Measurements from ENCODE around the gene PCNX2.
"Not testable (repeated sequence)": the region's sequence is repeated elsewhere in the genome, so short reads cannot be mapped to it uniquely, and the experiment has no call there.

PCNX2 gene

DNA sequence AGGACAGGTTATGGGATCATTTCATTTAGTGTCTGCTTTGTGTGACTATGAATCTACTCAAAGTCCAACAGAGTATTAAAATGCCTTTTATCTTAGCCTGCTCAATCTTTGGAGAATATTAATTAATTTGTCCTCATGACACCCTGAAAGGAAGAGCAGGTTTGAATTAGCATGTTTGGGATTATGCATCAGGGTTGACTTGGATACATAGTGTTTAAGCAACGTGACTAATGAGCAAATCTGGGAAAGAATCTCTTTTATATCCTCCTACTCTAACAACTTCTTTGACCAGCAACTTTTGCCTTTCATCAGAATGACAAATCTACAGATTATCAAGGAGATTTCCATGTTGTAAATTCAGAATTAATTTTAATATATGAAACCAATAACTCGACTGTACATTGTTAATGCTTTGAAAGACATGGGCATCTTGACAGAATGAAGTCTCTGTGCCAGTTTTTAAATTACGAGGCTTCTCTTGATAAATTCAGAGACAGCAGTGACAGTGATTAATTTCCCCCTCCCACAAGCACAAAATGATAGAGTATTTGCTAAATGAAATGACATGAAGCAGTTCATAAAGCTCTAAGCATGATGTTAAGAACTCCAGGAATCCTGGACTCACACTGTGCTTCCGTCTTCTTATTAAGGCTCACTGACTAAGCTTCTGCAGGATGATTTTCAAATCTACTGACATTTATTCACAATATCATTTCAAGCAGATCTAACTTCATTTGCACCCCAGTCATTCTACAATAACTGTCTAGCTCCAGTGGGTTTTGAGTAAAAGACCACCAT, 156.5 kb downstream of the PCNX2 start:
- no peak overlapping the region for H3K4me3 ChIP-seq (replicated peaks; ENCODE audit: low read depth, low read length)
- TF ChIP-seq, protein P1, sequence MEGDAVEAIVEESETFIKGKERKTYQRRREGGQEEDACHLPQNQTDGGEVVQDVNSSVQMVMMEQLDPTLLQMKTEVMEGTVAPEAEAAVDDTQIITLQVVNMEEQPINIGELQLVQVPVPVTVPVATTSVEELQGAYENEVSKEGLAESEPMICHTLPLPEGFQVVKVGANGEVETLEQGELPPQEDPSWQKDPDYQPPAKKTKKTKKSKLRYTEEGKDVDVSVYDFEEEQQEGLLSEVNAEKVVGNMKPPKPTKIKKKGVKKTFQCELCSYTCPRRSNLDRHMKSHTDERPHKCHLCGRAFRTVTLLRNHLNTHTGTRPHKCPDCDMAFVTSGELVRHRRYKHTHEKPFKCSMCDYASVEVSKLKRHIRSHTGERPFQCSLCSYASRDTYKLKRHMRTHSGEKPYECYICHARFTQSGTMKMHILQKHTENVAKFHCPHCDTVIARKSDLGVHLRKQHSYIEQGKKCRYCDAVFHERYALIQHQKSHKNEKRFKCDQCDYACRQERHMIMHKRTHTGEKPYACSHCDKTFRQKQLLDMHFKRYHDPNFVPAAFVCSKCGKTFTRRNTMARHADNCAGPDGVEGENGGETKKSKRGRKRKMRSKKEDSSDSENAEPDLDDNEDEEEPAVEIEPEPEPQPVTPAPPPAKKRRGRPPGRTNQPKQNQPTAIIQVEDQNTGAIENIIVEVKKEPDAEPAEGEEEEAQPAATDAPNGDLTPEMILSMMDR (IDR thresholded peaks at IDR 0.05; ENCODE audit: low read depth, low read length, missing control alignments): no peak
- DNase-seq (ENCODE audit: extremely low read depth, low read depth): no peak

DNA sequence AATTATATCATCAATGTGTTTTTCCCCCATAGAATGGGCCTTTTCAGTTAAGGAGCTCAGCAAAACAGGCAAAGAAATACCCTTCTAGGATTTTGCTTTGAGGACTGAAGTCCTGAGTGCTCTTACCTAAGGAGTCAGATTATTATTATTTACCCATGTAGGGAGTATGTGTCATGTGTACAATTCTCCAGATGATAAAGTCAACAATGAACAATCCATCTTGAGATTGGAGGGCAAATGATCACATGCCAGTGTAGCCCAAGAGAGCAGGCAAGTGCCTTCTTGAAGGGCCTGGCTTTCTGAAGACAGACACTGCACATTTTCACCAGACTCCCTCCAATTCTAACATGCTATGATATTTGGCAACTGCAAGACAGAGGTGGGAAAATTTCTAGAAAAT, 159.7 kb downstream of the PCNX2 start:
- TF ChIP-seq, protein P1 (IDR thresholded peaks at IDR 0.05; ENCODE audit: low read depth, low read length, missing control alignments): no peak
- no peak for DNase-seq (ENCODE audit: extremely low read depth, low read depth)
- H3K4me3 ChIP-seq (replicated peaks; ENCODE audit: low read depth, low read length): no peak overlapping the region

GRCh38 chr1:233132445-233132844, 163.1 kb downstream of the PCNX2 start:
- TF ChIP-seq, protein P1 (IDR thresholded peaks at IDR 0.05; ENCODE audit: low read depth, low read length, missing control alignments): no peak
- DNase-seq (ENCODE audit: extremely low read depth, low read depth): no peak
- H3K4me3 ChIP-seq (replicated peaks; ENCODE audit: low read depth, low read length): no peak overlapping the region

DNA sequence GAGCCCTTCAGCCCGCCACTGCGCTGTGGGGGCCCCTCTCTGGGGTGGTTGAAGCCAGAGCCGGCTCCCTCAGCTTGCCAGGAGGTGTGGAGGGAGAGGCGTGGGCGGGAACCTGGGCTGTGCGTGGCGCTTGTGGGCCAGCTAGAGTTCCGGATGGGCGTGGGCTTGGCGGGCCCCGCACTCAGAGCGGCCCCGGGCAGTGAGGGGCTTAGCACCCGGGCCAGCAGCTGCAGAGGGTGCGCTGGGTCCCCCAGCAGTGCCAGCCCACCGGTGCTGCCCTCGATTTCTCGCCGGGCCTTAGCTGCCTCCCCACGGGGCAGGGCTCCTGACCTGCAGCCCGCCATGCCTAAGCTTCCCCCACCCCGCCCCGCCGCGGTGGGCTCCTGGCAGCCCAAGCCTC, 166.5 kb downstream of the PCNX2 start:
- not testable (repeated sequence) for DNase-seq (ENCODE audit: extremely low read depth, low read depth); H3K4me3 ChIP-seq (replicated peaks; ENCODE audit: low read depth, low read length)

DNA sequence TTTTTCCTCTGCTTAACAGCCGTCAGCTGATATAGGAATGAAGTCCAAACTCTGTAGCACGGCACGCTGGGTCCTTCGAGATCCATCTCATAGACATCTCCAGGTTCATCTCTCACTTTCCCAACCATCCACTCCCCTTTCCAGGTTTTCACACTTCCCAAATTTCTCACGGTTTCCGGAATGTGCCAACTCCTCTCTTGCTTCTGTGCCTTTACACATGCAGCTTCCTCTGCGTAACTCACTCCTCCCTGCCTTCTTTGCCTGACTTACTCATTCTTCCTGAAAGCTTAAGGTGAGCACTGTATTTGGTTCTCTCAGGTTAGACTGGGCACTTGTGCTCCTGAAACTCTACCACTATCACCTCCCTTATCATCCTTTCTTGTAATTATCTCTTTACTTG, 168.4 kb downstream of the PCNX2 start:
- TF ChIP-seq, protein P1 (IDR thresholded peaks at IDR 0.05; ENCODE audit: low read depth, low read length, missing control alignments): no peak
- no peak overlapping the region for H3K4me3 ChIP-seq (replicated peaks; ENCODE audit: low read depth, low read length)
- DNase-seq (ENCODE audit: extremely low read depth, low read depth): no peak

GRCh38 chr1:233122779-233123178, 172.7 kb downstream of the PCNX2 start:
- no peak for DNase-seq (ENCODE audit: extremely low read depth, low read depth)
- H3K4me3 ChIP-seq (replicated peaks; ENCODE audit: low read depth, low read length): no peak overlapping the region
- TF ChIP-seq, protein P1 (IDR thresholded peaks at IDR 0.05; ENCODE audit: low read depth, low read length, missing control alignments): no peak

- no peak for DNase-seq (ENCODE audit: extremely low read depth, low read depth)
- no peak overlapping the region for H3K4me3 ChIP-seq (replicated peaks; ENCODE audit: low read depth, low read length)
- TF ChIP-seq, protein P1 (IDR thresholded peaks at IDR 0.05; ENCODE audit: low read depth, low read length, missing control alignments): no peak
These were observed 173.5 kb downstream of the PCNX2 start for GRCh38 chr1:233121947-233122559.

All from HFF-Myc (cell line).